GM23248 (cell line): ENCODE measurements around the gene ADAM10.

Source experiments
- EZH2 ChIP-seq: fragments of 200-600 bp; sonication (generic); IDR thresholded peaks from 2 replicates; pipeline ENCODE4 v1.6.1; 2018; ENCODE audit warnings: antibody characterized with exemption, mild to moderate bottlenecking; ENCODE audit not compliant: insufficient read depth, poor library complexity, severe bottlenecking
- EZH2phosphoT487 ChIP-seq: fragments of 200-600 bp; sonication (generic); IDR thresholded peaks from 2 replicates; pipeline ENCODE4 v1.6.1; 2018; ENCODE audit warnings: antibody characterized with exemption, moderate library complexity, mild to moderate bottlenecking, low read depth; ENCODE audit not compliant: insufficient read depth

DNA sequence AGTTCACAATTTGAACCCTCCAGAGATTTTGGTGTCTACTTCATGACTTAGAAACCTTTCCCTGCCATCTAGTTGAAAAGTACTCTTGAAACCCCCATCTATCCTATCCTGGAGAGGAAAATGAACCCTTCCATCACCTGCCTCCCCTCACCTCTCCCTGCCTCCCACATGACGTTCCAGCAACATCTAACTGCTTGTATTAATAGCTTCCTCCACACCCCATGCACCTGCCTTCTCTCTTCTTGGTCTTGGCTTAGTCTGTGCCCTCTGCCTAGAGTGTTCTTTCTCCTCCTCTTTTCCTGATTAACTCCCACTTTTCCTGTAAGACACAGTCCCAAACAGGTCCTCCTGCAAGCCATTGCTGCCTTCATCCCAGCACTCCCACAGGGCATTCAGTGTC lies 210.0 kb downstream of the ADAM10 start:
- TF ChIP-seq EZH2 (no peak), EZH2phosphoT487 (no peak)
